Measurements from ENCODE around the gene ERVFRD-1. TPM values are rescaled to one million over a fixed set of nuclear protein-coding genes. Genes with fewer than 3 reads are reported as not detected.

Gene ERVFRD-1
- total and polyA plus RNA-seq, 11 donors = 0.07 to 0.18 (median 0.08) TPM; not detected in 8

GRCh38 chr6:11069760-11070159, 41.8 kb downstream of the ERVFRD-1 start:
- no peaks in the 10 kb centered on the region for H3K4me1 ChIP-seq
- H3K9me3 ChIP-seq = no peaks in the 10 kb centered on the region
- intact Hi-C loops (cut with DNase I) = loop anchor here (1.0 to 10.0 kb wide), 10 partner anchors 115 to 595 kb away; no protein-coding TSS in a partner anchor
- ATAC-seq (no peak), DNase-seq (no peak)
- TF ChIP-seq POLR2A (IDR thresholded peaks at IDR 0.05) = no peak
- no peak for TF ChIP-seq CTCF (IDR thresholded peaks at IDR 0.05)
- H3K36me3 ChIP-seq = no peaks in the 10 kb centered on the region
- 61 to 70% (median 66%) methylated on average over 2 of the region's 2 CpGs for WGBS, 4 donors
- no peak overlapping the region for H3K4me3 ChIP-seq
- no peaks in the 10 kb centered on the region for H3K27me3 ChIP-seq
- H3K27ac ChIP-seq = no peak overlapping the region

- H3K9me3 ChIP-seq = no peaks in the 10 kb centered on the region
- no peak for ATAC-seq
- DNase-seq = no peak
- WGBS, 4 donors = 46 to 53% (median 50%) methylated on average over 2 of the region's 2 CpGs
- intact Hi-C loops (cut with DNase I) = loop anchor here (2.0 to 10.0 kb wide), 8 partner anchors 113 to 593 kb away; no protein-coding TSS in a partner anchor
- no peak overlapping the region for H3K27ac ChIP-seq
- TF ChIP-seq CTCF (IDR thresholded peaks at IDR 0.05) (no peak), POLR2A (IDR thresholded peaks at IDR 0.05) (no peak)
- no peaks in the 10 kb centered on the region for H3K27me3 ChIP-seq
- no peaks in the 10 kb centered on the region for H3K36me3 ChIP-seq
- no peaks in the 10 kb centered on the region for H3K4me1 ChIP-seq
- no peak overlapping the region for H3K4me3 ChIP-seq
Observed at GRCh38 chr6:11067348-11067747, 44.2 kb downstream of the ERVFRD-1 start.

GRCh38 chr6:11066505-11067347, 44.8 kb downstream of the ERVFRD-1 start:
- DNase-seq = no peak
- no peak for TF ChIP-seq CTCF (IDR thresholded peaks at IDR 0.05)
- TF ChIP-seq POLR2A (IDR thresholded peaks at IDR 0.05) = no peak
- Histone ChIP-seq H3K9me3 (no peaks in the 10 kb centered on the region), H3K27ac (no peak overlapping the region), H3K36me3 (no peaks in the 10 kb centered on the region), H3K4me3 (no peak overlapping the region), H3K4me1 (no peaks in the 10 kb centered on the region), H3K27me3 (no peaks in the 10 kb centered on the region)
- ATAC-seq = no peak
- intact Hi-C loops (cut with DNase I) = loop anchor here (2.0 to 10.0 kb wide), 8 partner anchors 112 to 592 kb away; no protein-coding TSS in a partner anchor
- WGBS, 4 donors = 94 to 97% (median 95%) methylated on average over 6 of the region's 6 CpGs

- WGBS, 4 donors = 77 to 89% (median 87%) methylated on average over 6 of the region's 6 CpGs
- Histone ChIP-seq H3K4me1 (no peaks in the 10 kb centered on the region), H3K36me3 (no peaks in the 10 kb centered on the region), H3K9me3 (no peaks in the 10 kb centered on the region), H3K27ac (no peak overlapping the region), H3K4me3 (no peak overlapping the region), H3K27me3 (no peaks in the 10 kb centered on the region)
- TF ChIP-seq CTCF (IDR thresholded peaks at IDR 0.05) (no peak), POLR2A (IDR thresholded peaks at IDR 0.05) (no peak)
- ATAC-seq (no peak), DNase-seq (no peak)
- intact Hi-C loops (cut with DNase I) = loop anchor here (2.0 to 10.0 kb wide), 8 partner anchors 111 to 591 kb away; no protein-coding TSS in a partner anchor
Observed at GRCh38 chr6:11065436-11066202, 45.9 kb downstream of the ERVFRD-1 start.
